ENCODE data around the gene PEAK1. TPM values are rescaled to one million over a fixed set of nuclear protein-coding genes. Genes with fewer than 3 reads are reported as not detected.

Gene PEAK1
- polyA plus RNA-seq, 1 donor (not counting 4 experiments of a cell fraction or from before 2014, with no cell fraction given) = 5.9 TPM

- dilution Hi-C loops (cut with MboI; ENCODE audit: extremely low pct_ligation_motif_present, low sequenced_read_pairs) = no loop called here
- H3K79me2 ChIP-seq (ENCODE audit: control insufficient read depth, insufficient read depth, low read length) = peaks cover 9% of the 10 kb centered on the region
- no peak overlapping the region for H3K4me2 ChIP-seq (ENCODE audit: control insufficient read depth, extremely low read depth, insufficient read depth, low read depth, low read length)
- H3K9me3 ChIP-seq (ENCODE audit: control insufficient read depth, low read depth, low read length) = no peaks in the 10 kb centered on the region
- no peak overlapping the region for H2AFZ ChIP-seq (ENCODE audit: control insufficient read depth, low read length)
- H3K9ac ChIP-seq (ENCODE audit: control insufficient read depth, extremely low read depth, insufficient read depth, low read length) = no peak overlapping the region
- no peak overlapping the region for H3K27ac ChIP-seq (ENCODE audit: control insufficient read depth, insufficient read depth, low read length)
- H3K4me1 ChIP-seq (ENCODE audit: control insufficient read depth, extremely low read depth, insufficient read depth, low read length) = peaks cover 10% of the 10 kb centered on the region
- FAIRE-seq (no peak), DNase-seq (ENCODE audit: low read depth, low spot score) (no peak)
- H3K36me3 ChIP-seq (ENCODE audit: control insufficient read depth in 2 of 2, extremely low read depth in 1 of 2, insufficient read depth in 2 of 2, low read length in 2 of 2) = no peaks in the 10 kb centered on the region
- no peaks in the 10 kb centered on the region for H4K20me1 ChIP-seq (ENCODE audit: control insufficient read depth, extremely low read depth, insufficient read depth, low read length)
- no peak overlapping the region for H3K4me3 ChIP-seq (ENCODE audit: control insufficient read depth in 2 of 3, extremely low read depth in 1 of 3, insufficient read depth in 2 of 3, low read depth in 1 of 3, low read length in 3 of 3)
- no peaks in the 10 kb centered on the region for H3K27me3 ChIP-seq (ENCODE audit: control insufficient read depth, extremely low read depth, insufficient read depth, low read length)
- TF ChIP-seq, protein P1, sequence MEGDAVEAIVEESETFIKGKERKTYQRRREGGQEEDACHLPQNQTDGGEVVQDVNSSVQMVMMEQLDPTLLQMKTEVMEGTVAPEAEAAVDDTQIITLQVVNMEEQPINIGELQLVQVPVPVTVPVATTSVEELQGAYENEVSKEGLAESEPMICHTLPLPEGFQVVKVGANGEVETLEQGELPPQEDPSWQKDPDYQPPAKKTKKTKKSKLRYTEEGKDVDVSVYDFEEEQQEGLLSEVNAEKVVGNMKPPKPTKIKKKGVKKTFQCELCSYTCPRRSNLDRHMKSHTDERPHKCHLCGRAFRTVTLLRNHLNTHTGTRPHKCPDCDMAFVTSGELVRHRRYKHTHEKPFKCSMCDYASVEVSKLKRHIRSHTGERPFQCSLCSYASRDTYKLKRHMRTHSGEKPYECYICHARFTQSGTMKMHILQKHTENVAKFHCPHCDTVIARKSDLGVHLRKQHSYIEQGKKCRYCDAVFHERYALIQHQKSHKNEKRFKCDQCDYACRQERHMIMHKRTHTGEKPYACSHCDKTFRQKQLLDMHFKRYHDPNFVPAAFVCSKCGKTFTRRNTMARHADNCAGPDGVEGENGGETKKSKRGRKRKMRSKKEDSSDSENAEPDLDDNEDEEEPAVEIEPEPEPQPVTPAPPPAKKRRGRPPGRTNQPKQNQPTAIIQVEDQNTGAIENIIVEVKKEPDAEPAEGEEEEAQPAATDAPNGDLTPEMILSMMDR (optimal IDR thresholded peaks at IDR 0.05 in 1 of 3, IDR thresholded peaks at IDR 0.05 in 1 of 3, conservative IDR thresholded peaks at IDR 0.05 in 1 of 3; ENCODE audit: extremely low read depth in 1 of 3, insufficient read depth in 2 of 3, low read length in 3 of 3) = no peak
- TF ChIP-seq EZH2 (IDR thresholded peaks at IDR 0.05; ENCODE audit: low read length) = no peak
- H3K9me1 ChIP-seq (ENCODE audit: control insufficient read depth, extremely low read depth, insufficient read depth, low read length) = no peaks in the 10 kb centered on the region
These were observed 345.6 kb downstream of the PEAK1 start for GRCh38 chr15:77074350-77074749.

DNA sequence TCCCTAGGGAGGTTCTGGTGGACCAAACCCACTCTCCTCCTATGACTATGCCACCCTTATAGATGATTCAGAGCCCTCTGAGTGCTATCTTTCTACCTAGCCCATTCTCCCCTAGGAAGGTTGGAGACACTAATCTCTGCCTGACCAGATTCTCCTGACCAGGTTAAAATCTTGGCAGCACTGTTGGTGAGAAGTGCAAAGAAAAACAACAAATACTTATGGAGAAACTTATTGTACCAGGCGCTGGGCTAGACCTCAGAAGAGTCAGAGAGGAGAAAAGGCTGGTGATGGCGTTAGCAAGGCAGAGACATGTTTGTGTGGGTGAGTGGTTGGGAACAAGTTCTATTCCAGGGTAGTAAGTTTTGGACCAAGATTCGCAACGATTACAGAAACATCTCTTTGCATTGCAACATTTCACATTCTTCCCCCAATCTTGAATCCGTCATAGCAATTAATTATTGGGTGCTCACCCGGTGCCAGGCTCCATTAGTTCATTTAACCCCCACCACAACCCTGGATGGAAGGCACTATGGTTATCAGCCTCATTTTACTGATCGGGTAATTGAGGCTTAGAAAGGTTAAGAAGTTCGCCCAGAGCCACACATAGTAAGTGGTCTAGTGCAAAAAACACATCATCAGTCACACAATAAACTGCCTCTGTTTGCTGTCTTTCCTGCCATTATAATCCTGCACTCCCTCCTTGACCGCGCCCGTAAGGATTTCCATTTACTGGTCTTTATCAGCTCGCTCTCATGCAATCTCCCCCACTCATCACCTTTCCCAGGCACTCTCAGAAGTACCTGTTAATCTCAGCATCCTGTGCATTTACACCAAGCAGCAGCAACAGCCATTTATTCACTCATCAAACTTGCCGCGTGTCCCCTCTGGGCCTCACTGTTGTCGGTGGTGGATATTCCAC lies 348.3 kb downstream of the PEAK1 start:
- no peaks in the 10 kb centered on the region for H4K20me1 ChIP-seq (ENCODE audit: control insufficient read depth, extremely low read depth, insufficient read depth, low read length)
- no peak for FAIRE-seq
- no peaks in the 10 kb centered on the region for H3K36me3 ChIP-seq (ENCODE audit: control insufficient read depth in 2 of 2, extremely low read depth in 1 of 2, insufficient read depth in 2 of 2, low read length in 2 of 2)
- H2AFZ ChIP-seq (ENCODE audit: control insufficient read depth, low read length) = peak overlapping the region; percentile 76
- no peak for DNase-seq (ENCODE audit: low read depth, low spot score)
- H3K4me3 ChIP-seq (ENCODE audit: control insufficient read depth in 2 of 3, extremely low read depth in 1 of 3, insufficient read depth in 2 of 3, low read depth in 1 of 3, low read length in 3 of 3) = peak overlapping the region in 1 of 3 experiments; percentile 73
- dilution Hi-C loops (cut with MboI; ENCODE audit: extremely low pct_ligation_motif_present, low sequenced_read_pairs) = no loop called here
- no peak for TF ChIP-seq EZH2 (IDR thresholded peaks at IDR 0.05; ENCODE audit: low read length)
- TF ChIP-seq, protein P1 (optimal IDR thresholded peaks at IDR 0.05 in 1 of 3, IDR thresholded peaks at IDR 0.05 in 1 of 3, conservative IDR thresholded peaks at IDR 0.05 in 1 of 3; ENCODE audit: extremely low read depth in 1 of 3, insufficient read depth in 2 of 3, low read length in 3 of 3) = no peak
- H3K27ac ChIP-seq (ENCODE audit: control insufficient read depth, insufficient read depth, low read length) = no peak overlapping the region
- H3K4me2 ChIP-seq (ENCODE audit: control insufficient read depth, extremely low read depth, insufficient read depth, low read depth, low read length) = peak overlapping the region; percentile 37
- no peaks in the 10 kb centered on the region for H3K27me3 ChIP-seq (ENCODE audit: control insufficient read depth, extremely low read depth, insufficient read depth, low read length)
- H3K4me1 ChIP-seq (ENCODE audit: control insufficient read depth, extremely low read depth, insufficient read depth, low read length) = peaks cover 11% of the 10 kb centered on the region
- H3K79me2 ChIP-seq (ENCODE audit: control insufficient read depth, insufficient read depth, low read length) = peaks cover 28% of the 10 kb centered on the region
- H3K9ac ChIP-seq (ENCODE audit: control insufficient read depth, extremely low read depth, insufficient read depth, low read length) = peak overlapping the region; percentile 76
- H3K9me3 ChIP-seq (ENCODE audit: control insufficient read depth, low read depth, low read length) = no peaks in the 10 kb centered on the region
- no peaks in the 10 kb centered on the region for H3K9me1 ChIP-seq (ENCODE audit: control insufficient read depth, extremely low read depth, insufficient read depth, low read length)

Measured in keratinocyte (primary cell).